Gastrocnemius medialis (tissue), 4 donors: ENCODE measurements around the gene ICAM5.

Source experiments
- CTCF ChIP-seq, 5 experiments: fragments of 450-650 bp in 3 of 5; fragments of 200-600 bp in 2 of 5; sonication (generic) in 2 of 5; IDR thresholded peaks in 4 of 5; conservative IDR thresholded peaks in 1 of 5; 1 replicate in 4 of 5; 2 replicates in 1 of 5; pipeline ENCODE4 v1.5.1; 2016 to 2019; ENCODE audit warnings: antibody characterized with exemption in 5 of 5, mild to moderate bottlenecking in 3 of 5, moderate library complexity in 3 of 5
- POLR2A ChIP-seq, 2 donors: fragments of 450-650 bp; IDR thresholded peaks; one replicate each; pipeline ENCODE4 v1.6.1; 2017; ENCODE audit warnings: antibody characterized with exemption in 2 of 2, mild to moderate bottlenecking in 2 of 2, moderate library complexity in 2 of 2

GRCh38 chr19:10245189-10245939, 44.4 kb upstream of the ICAM5 start:
- TF ChIP-seq CTCF (IDR thresholded peaks at IDR 0.05 in 4 of 5, conservative IDR thresholded peaks at IDR 0.05 in 1 of 5) (no peak), POLR2A (IDR thresholded peaks at IDR 0.05) (no peak)
